Activated naive CD4-positive, alpha-beta T cell (primary cell): Measurements from ENCODE around the gene SPATA3.
"Not testable (repeated sequence)": the region's sequence is repeated elsewhere in the genome, so short reads cannot be mapped to it uniquely, and the experiment has no call there.

Source experiments
- DNase-seq, 4 experiments: peaks; one replicate each; lab custom pipeline; 2025; lab: John Stamatoyannopoulos, UW

Gene SPATA3

GRCh38 chr2:230998882-230999281 lies 3.0 kb downstream of the SPATA3 start:
- no peak for DNase-seq

DNA sequence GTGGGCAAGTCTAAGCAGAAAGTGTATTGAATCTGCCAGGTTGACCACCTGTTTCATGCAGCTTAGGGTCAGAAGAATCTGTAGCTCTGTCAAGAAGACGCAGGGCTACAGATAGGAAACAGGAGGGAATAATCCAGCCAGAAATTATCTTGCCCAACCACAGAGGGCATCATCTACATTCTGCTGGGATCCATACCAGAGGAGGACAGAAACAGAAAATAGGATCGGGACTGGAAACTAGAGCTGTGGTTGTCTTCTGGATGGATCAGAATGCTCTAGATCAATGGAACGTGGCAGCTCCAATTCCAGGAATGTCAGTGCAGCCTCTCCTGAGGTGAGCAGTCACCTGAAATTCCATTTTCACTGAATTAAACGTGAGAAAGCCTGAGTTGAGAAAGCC lies 3.6 kb downstream of the SPATA3 start:
- DNase-seq = no peak

DNA sequence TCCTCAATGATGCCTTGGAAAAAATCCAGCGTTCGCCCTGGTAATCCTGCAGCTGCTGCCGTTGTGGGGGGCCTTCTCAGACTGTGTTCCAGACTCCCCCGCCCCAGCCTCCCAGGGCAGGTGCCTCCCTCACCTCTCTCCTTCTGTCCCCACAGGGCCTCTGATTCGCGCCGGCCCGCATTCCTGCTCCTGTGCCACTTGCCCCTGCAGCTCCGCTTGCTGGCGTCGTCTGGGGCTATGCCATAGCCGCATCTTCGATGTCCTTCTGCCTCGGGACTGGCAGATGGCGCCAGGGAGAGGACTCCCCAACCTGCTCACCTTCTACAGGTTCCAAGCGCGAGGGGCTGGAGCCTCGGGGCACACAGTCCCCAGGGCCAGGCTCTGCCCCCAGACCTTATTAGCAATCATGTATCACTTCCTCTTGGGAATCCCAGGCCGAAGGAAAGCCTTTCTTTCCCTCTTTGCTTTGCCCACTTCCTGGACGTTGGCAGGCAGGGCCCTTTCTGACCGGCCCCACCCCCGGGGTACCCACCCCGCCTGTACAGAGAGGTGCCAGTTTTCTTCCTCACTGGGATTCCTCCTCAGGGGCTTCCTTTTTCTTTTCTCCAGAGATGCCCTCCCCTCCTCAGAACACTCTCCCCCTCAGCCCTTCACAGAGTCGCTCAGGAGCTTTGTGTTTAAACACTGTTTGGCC lies 4.4 kb downstream of the SPATA3 start:
- no peak for DNase-seq

- no peak for DNase-seq
These were observed 5.1 kb downstream of the SPATA3 start for GRCh38 chr2:231001036-231001435.

- no peak for DNase-seq
These were observed 6.0 kb downstream of the SPATA3 start for GRCh38 chr2:231001921-231002320.

- no peak for DNase-seq
These were observed 6.7 kb downstream of the SPATA3 start for GRCh38 chr2:231002641-231003040.

DNA sequence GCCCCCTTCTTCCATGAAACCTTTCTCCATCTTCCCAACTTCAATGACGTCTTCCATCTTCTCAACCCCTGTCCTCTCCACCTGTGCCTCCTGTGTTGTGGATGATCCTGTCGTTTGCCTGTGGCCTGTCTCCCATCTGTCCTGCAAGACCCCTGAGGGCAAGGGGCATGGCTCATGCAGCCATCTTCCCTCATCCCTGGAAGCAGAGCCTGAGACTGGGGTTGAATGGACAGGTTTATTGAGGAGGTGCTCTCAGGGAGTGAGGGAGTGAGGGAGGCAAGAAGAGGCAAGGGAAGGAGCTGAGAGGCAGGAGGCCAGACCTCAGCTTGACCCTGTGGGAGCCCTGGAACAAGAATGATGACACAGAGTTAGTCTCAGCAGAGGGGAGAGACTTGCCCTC lies 7.3 kb downstream of the SPATA3 start:
- no peak for DNase-seq

GRCh38 chr2:231004930-231005329 lies 9.0 kb downstream of the SPATA3 start:
- DNase-seq = not testable (repeated sequence)

DNA sequence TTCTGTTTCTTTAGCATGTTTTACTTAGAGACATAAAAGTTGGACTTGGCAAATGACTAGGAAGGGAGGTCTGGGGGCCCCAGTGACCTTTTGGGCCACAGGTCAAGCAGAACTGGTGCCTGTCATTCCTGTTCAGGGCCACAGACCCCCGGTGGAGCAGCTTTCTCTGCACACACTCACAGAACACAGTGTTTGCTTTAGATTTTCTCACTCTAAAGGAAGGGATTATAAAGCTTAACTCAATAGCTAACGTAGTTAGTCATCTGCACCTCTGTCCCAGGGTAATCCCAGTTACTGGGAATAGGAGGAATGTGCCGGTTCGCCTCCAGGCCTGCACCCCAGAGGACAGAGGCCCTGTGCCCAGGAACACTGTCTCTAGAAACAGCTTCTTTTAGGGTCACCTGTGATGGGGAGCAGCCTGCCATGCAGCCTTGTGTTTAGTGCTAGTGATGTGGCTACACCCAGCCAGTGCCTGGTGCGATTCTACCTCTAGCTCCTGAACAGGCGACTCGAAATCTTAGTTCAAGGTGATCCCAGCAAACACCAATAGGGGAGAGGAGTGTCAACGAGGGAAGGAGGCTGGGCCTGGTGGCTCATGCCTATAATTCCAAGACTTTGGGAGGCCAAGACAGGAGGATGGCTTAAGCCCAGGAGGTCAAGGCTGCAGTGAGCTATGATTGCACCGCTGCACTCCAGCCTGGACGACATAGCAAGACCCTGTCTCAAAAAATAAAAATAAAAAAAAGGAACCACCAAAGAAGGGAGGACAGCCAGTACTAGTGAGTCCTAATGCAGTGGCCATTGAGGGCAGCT lies 11.6 kb downstream of the SPATA3 start:
- no peak for DNase-seq

DNA sequence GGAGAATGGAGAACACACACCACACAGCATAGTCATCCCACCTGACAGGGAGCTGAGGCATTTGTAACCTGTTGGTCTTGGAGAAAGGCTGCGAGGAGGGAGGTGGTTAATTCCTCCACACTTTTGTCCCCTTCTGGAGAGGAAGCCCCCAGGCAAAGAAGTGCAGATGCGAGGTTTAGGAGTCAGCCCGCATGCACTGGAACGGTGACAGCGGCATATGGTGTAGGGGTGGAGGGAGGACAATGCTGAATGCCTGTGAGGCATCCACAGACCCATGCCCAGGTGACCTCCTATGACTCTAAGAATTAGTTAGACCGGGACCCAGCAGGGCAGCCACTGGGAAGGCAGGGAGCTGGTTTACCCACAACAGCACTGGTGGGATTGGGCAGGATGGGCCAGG lies 12.2 kb downstream of the SPATA3 start:
- DNase-seq = no peak

GRCh38 chr2:231009236-231009919 lies 13.5 kb downstream of the SPATA3 start:
- no peak for DNase-seq

- no peak for DNase-seq
These were observed 14.3 kb downstream of the SPATA3 start for GRCh38 chr2:231010201-231010730.

GRCh38 chr2:231011526-231011925 lies 15.6 kb downstream of the SPATA3 start:
- no peak for DNase-seq

DNA sequence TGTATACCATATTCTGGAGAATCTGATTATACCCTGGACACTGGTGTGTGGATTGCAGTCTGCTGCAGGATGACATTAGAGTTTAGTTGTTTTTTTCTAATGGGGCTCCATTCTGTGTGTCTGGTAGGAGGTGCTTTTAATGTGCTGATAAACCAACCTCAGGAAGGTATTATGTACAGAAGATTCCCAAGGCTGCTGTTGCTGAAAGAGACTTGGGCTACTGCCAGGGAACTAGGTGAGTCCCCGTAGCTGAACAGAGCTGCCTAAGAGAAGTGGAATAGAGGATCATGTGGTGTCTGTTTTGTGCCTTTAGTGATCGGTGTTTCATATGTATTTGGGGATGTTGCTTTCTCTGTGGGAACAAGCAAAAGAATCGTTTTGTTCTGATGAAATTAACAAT lies 16.5 kb downstream of the SPATA3 start:
- no peak for DNase-seq

DNA sequence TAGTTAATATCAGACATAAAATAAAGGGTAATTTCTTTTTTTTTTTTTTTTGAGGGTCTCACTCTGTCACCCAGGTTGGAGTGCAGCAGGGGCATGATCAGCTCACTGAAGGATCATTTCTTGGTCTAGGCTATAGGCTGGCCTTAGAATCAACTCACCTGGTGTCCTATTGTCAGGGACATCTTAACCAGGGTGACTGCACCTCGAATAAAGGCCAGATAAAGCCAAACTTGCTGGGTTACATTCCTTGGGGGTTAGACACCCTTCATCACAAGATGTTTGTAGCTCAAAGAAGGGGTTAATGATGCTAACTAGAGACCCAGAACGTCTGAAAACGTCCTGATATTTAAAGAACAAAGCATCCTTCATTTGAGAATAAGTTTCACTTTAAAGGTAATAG lies 17.9 kb downstream of the SPATA3 start:
- no peak for DNase-seq

DNA sequence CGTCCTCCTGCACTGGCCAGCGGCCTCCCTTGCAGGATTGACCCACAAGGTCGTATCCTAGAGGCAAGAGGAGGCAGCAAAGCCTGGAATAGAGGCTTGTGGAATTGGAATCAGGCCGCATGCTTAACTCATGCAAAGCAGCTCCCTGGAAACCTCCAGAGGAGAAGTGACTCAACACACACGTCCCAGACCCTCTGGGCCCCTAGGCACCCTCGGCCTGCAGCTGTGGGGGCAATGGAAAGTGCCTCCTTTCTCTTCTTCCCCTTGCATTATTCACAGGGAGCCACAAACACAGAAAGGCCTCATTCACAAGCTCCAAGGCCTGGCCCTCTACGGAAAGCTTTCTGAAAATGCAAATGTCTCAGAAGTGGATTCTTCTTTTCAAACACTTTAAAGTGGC lies 19.6 kb downstream of the SPATA3 start:
- no peak for DNase-seq

DNA sequence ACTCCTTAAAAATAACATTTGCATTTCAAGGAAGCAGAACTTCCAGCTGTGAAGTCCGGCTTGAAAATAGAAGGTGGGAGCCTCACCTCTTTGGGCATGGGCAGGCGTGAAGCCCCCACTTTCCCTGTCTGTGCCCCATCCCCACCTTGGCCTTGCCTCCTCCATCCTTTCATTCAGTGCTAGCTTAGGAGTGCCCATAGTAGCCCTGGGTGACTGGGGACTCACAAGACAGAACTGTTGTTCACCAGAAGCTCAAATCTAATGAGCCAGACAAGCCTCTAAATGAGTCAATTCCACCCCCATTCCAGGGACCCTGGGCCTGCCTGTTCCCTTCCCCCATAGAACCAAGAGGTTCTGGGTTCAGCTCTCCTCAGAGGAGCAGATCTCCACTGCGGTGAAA lies 20.0 kb downstream of the SPATA3 start:
- no peak for DNase-seq

DNA sequence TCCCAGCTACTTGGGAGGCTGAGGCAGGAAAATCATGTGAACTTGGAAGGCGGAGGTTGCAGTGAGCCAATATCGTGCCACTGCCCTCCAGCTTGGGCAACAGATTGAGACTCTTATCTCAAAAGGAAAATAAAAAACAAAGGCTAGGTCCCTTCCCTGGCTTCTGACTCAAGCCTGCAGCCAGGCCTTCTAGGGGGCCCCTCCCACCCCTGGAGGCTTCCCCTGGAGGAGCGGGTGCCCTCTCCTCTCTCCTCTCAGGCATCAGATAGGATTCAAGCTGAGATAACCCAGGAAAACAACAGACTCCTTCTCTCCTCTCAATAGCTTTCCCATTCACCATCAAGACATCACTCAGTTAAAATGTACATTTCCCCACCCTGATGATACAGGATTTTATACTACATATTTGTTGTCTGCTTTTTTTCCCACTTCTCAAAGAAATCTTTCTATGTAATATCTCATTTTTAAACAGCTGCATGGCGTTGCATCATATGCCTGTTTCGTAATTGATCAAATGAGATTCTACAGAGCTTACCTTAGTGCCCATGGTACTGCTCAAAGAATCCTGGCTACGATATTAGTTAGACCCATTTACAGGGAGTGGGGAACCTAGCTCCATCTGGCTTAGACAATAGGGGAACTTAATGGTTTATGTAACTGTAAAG lies 20.8 kb downstream of the SPATA3 start:
- no peak for DNase-seq

GRCh38 chr2:231017231-231017598 lies 21.3 kb downstream of the SPATA3 start:
- DNase-seq = no peak

DNA sequence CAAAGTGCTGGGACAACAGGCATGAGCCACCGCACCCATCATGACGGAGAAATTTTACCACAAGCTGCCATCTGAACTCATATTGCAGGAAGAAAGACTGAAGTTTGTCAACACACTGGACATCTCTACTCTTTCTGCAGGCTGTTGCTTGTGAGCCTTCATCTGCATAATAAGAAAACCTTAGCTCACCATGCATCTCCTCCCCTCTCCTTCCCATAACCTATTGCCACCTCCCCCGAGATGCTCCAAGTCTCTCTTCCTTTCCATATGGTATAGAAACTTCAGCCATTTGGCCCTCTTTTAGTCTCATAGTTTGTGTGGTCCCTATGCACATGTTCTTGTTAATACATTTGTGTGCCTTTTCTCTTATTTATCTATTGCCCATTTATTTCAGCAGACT lies 22.3 kb downstream of the SPATA3 start:
- no peak for DNase-seq

DNA sequence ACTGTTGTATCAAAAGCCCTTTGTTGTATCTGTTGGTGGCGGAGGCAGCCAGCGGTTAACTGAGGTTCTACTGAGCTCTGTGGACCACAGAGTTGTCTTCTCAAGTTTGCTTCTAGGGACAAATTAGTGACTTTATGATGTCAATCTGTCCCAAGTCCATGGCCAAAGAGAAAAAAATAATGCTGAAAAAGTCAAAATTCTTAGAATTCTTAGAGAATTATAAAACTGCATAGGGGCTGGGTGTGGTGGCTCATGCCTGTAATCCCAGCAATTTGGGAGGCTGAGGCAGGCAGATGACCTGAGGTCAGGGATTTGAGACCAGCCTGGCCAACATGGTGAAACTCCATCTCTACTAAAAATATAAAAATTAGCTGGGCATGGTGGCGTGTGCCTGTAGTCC lies 29.1 kb downstream of the SPATA3 start:
- DNase-seq = not testable (repeated sequence)

GRCh38 chr2:231028889-231029288 lies 33.0 kb downstream of the SPATA3 start:
- DNase-seq = no peak
